Hepatocyte (in vitro differentiated cells): ENCODE data around the gene IFNA5. TPM values are rescaled to one million over a fixed set of nuclear protein-coding genes. Genes with fewer than 3 reads are reported as not detected.

Experiments
- DNase-seq: peaks from one replicate; pipeline ENCODE4 v3.0.0-alpha.2; 2016; ENCODE audit warnings: low spot score
- H2AFZ ChIP-seq: fragments of 200-600 bp; sonication (generic); 2 replicates; pipeline ENCODE4 v1.6.0; 2016; ENCODE audit warnings: antibody characterized with exemption, mild to moderate bottlenecking
- H3K27ac ChIP-seq: fragments of 200-600 bp; sonication (generic); 2 replicates; pipeline ENCODE4 v1.5.1; 2016; ENCODE audit warnings: mild to moderate bottlenecking
- H3K27me3 ChIP-seq: fragments of 200-600 bp; sonication (generic); 2 replicates; pipeline ENCODE4 v1.6.1; 2016
- H3K36me3 ChIP-seq: fragments of 200-600 bp; sonication (generic); replicated peaks from 2 replicates; pipeline ENCODE4 v1.5.1; 2016; ENCODE audit warnings: low read depth; ENCODE audit not compliant: insufficient read depth
- H3K4me1 ChIP-seq: fragments of 200-600 bp; sonication (generic); 2 replicates; pipeline ENCODE4 v1.5.1; 2016; ENCODE audit warnings: mild to moderate bottlenecking, moderate library complexity; ENCODE audit not compliant: insufficient read depth
- H3K4me2 ChIP-seq: fragments of 200-600 bp; sonication (generic); 2 replicates; pipeline ENCODE4 v1.6.0; 2016
- H3K4me3 ChIP-seq: fragments of 200-600 bp; sonication (generic); 2 replicates; pipeline ENCODE4 v1.5.1; 2016; ENCODE audit warnings: mild to moderate bottlenecking
- H3K79me2 ChIP-seq: fragments of 200-600 bp; sonication (generic); 2 replicates; pipeline ENCODE4 v1.6.0; 2017; ENCODE audit warnings: mild to moderate bottlenecking
- H3K9me2 ChIP-seq: fragments of 200-600 bp; sonication (generic); replicated peaks from 2 replicates; pipeline ENCODE4 v1.6.0; 2017; ENCODE audit warnings: mild to moderate bottlenecking; ENCODE audit not compliant: insufficient read depth
- H3K9me3 ChIP-seq: fragments of 200-600 bp; sonication (generic); 2 replicates; pipeline ENCODE4 v1.5.1; 2016; ENCODE audit warnings: low read depth, mild to moderate bottlenecking
- H4K20me1 ChIP-seq: fragments of 200-600 bp; sonication (generic); 2 replicates; pipeline ENCODE4 v1.6.0; 2016; ENCODE audit warnings: mild to moderate bottlenecking; ENCODE audit not compliant: insufficient read depth, poor library complexity, severe bottlenecking
- EZH2 ChIP-seq: fragments of 200-600 bp; sonication (generic); IDR thresholded peaks from 2 replicates; pipeline ENCODE4 v1.6.1; 2016; ENCODE audit warnings: antibody characterized with exemption, mild to moderate bottlenecking, borderline replicate concordance
- EZH2phosphoT487 ChIP-seq: fragments of 200-600 bp; sonication (generic); IDR thresholded peaks from one replicate; pipeline ENCODE4 v1.6.1; 2018; ENCODE audit warnings: antibody characterized with exemption, mild to moderate bottlenecking, low read depth, moderate library complexity; ENCODE audit not compliant: unreplicated experiment, severe bottlenecking
- WGBS: methylation state at CpG from one replicate; pipeline ENCODE4 v1.1.6; 2016; ENCODE audit warnings: low lambda C conversion rate; ENCODE audit errors: missing lambda C conversion rate; 5-methylcytosine and 5-hydroxymethylcytosine counted together
- polyA plus RNA-seq: library from polyadenylated mRNA; unstranded; fragments of >200 nt; fragmentation: Nextera tagmentation; extraction: Ambion mirVana; gene quantifications from 2 replicates; pipeline ENCODE4 v1.2.1, GENCODE V29; 2016
- total RNA-seq: library from RNA; depleted of rRNA; stranded (reverse); fragments of >200 nt; gene quantifications from 2 replicates; pipeline ENCODE4 v1.2.3, GENCODE V29; 2014
- TF ChIP-seq, protein P1 (sequence below): fragments of 200-600 bp; sonication (generic); IDR thresholded peaks from 2 replicates; pipeline ENCODE4 v1.5.1; 2016; ENCODE audit warnings: antibody characterized with exemption, mild to moderate bottlenecking; ENCODE audit not compliant: poor library complexity

The IFNA5 gene
- total and polyA plus RNA-seq, 2 experiments from 2014 or later, result not detected

DNA sequence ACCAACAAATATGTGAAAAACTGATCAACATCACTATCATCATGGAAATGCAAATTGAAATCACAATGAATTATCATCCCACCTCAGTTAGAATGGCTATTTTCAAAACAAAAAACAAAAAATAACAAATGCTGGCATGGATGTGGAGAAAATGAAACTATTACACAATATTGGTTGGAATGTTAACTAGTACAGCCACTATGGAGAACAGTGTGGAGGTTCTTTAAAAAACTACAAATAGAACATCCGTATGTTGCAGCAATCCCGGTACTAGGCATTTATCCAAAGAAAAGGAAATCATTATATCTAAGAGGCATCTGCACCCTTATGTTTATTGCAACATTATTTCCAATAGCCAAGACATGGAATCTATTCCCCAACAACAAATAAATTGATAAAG is 9.0 kb upstream of the IFNA5 start:
- no peaks in the 10 kb centered on the region for H3K36me3 ChIP-seq
- no peaks in the 10 kb centered on the region for H3K4me1 ChIP-seq
- no peak for DNase-seq
- no peak overlapping the region for H2AFZ ChIP-seq
- no peaks in the 10 kb centered on the region for H4K20me1 ChIP-seq
- H3K27me3 ChIP-seq, result peaks cover 3% of the 10 kb centered on the region
- no peak overlapping the region for H3K4me3 ChIP-seq
- no peaks in the 10 kb centered on the region for H3K9me3 ChIP-seq
- H3K27ac ChIP-seq, result no peak overlapping the region
- no peaks in the 10 kb centered on the region for H3K9me2 ChIP-seq
- 88% methylated on average over 2 of the region's 2 CpGs for WGBS
- H3K79me2 ChIP-seq, result no peaks in the 10 kb centered on the region
- TF ChIP-seq EZH2 (no peak), EZH2phosphoT487 (no peak)
- TF ChIP-seq, protein P1, sequence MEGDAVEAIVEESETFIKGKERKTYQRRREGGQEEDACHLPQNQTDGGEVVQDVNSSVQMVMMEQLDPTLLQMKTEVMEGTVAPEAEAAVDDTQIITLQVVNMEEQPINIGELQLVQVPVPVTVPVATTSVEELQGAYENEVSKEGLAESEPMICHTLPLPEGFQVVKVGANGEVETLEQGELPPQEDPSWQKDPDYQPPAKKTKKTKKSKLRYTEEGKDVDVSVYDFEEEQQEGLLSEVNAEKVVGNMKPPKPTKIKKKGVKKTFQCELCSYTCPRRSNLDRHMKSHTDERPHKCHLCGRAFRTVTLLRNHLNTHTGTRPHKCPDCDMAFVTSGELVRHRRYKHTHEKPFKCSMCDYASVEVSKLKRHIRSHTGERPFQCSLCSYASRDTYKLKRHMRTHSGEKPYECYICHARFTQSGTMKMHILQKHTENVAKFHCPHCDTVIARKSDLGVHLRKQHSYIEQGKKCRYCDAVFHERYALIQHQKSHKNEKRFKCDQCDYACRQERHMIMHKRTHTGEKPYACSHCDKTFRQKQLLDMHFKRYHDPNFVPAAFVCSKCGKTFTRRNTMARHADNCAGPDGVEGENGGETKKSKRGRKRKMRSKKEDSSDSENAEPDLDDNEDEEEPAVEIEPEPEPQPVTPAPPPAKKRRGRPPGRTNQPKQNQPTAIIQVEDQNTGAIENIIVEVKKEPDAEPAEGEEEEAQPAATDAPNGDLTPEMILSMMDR, result no peak
- no peak overlapping the region for H3K4me2 ChIP-seq

DNA sequence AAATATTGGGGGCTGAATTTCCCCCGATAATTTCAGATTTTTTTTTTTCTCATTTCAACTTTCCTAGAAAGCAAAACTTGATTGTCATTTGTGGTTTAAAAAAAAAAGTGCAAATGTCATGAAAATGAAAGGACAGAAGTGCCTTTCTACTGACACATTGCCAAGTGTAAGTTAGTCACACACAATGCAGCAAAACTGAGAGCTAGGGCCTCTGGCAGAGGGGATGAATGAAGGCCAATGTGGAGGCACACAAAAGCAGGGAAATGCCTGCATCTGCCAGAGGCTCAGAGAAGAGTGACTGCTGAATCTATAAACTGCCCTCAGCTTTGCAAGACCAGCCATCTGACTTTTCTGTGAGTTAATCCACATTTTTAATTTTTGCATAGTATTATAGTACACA is 6.8 kb upstream of the IFNA5 start:
- H3K9me2 ChIP-seq, result no peaks in the 10 kb centered on the region
- H3K4me1 ChIP-seq, result no peaks in the 10 kb centered on the region
- H3K4me2 ChIP-seq, result no peak overlapping the region
- H4K20me1 ChIP-seq, result no peaks in the 10 kb centered on the region
- no peaks in the 10 kb centered on the region for H3K27me3 ChIP-seq
- H3K36me3 ChIP-seq, result no peaks in the 10 kb centered on the region
- DNase-seq, result no peak
- TF ChIP-seq EZH2phosphoT487, result no peak
- TF ChIP-seq, protein P1, result no peak
- no peak for TF ChIP-seq EZH2
- H3K27ac ChIP-seq, result no peak overlapping the region
- H3K4me3 ChIP-seq, result no peak overlapping the region
- no peaks in the 10 kb centered on the region for H3K9me3 ChIP-seq
- H3K79me2 ChIP-seq, result no peaks in the 10 kb centered on the region
- H2AFZ ChIP-seq, result no peak overlapping the region
- WGBS, result 94% methylated on average over 1 of the region's 1 CpG

DNA sequence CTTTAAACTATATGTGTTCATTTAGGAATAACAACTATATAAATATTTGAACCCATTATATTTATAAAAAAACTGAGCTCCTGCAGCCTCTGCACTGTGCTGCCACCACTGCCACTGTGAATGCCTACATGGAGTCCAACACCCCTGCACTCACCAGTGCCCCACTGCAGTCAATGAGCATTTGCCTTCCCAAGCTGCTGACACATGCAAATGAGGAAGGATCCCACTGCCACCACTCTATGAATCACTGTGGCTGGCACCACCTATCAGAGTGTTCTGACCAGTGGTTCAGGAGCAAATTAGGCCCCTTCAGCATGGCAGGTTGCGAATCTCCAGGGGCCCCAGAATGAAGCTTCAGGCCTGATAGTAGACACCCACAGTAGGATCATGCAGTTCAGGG is 9.1 kb downstream of the IFNA5 start:
- TF ChIP-seq, protein P1, result no peak
- no peak for TF ChIP-seq EZH2
- no peak for TF ChIP-seq EZH2phosphoT487
- no peaks in the 10 kb centered on the region for H3K9me2 ChIP-seq
- no peaks in the 10 kb centered on the region for H3K36me3 ChIP-seq
- H4K20me1 ChIP-seq, result no peaks in the 10 kb centered on the region
- H3K9me3 ChIP-seq, result no peaks in the 10 kb centered on the region
- no peak overlapping the region for H3K27ac ChIP-seq
- H3K4me2 ChIP-seq, result no peak overlapping the region
- no peak overlapping the region for H2AFZ ChIP-seq
- H3K79me2 ChIP-seq, result no peaks in the 10 kb centered on the region
- no peak overlapping the region for H3K4me3 ChIP-seq
- H3K27me3 ChIP-seq, result peaks cover 5% of the 10 kb centered on the region
- H3K4me1 ChIP-seq, result no peaks in the 10 kb centered on the region
- WGBS, result 95% methylated on average over 1 of the region's 1 CpG
- no peak for DNase-seq
